Panc1 (cell line): ENCODE data around the gene TMEM132C. TPM values are rescaled to one million over a fixed set of nuclear protein-coding genes. Genes with fewer than 3 reads are reported as not detected.

Source experiments
- ATAC-seq: fragments of 200-7000 bp; cut with Tn5 transposase; 2 replicates; pipeline ENCODE4 v1.9.1; 2020; ENCODE audit warnings: mild to moderate bottlenecking, moderate library complexity
- BruUV-seq: library from RNA; stranded (reverse); fragments of 400-500 nt; replicated peaks from 2 replicates; lab custom pipeline; 2021; lab: Mats Ljungman, UMichigan
- CTCF ChIA-PET: fragments of 300-600 bp; sonication (Branson Sonifier 250); formaldehyde crosslinking; loops from one replicate; lab custom pipeline; 2022; ENCODE audit warnings: antibody characterized with exemption; lab: Charles Lee
- POLR2A ChIA-PET: fragments of 300-600 bp; sonication (Branson Sonifier 250); formaldehyde crosslinking; loops from one replicate; lab custom pipeline; 2022; ENCODE audit warnings: antibody characterized with exemption; lab: Charles Lee
- DNase-seq: peaks from one replicate; pipeline ENCODE4 v3.0.0-alpha.2; 2010; ENCODE audit warnings: low read depth, low spot score
- H3K27ac ChIP-seq: 2 replicates; pipeline ENCODE4 v1.5.1; 2011; ENCODE audit warnings: mild to moderate bottlenecking, low read length, inconsistent platforms
- H3K27me3 ChIP-seq: fragments of 200-500 bp; sonication (Bioruptor generic); 2 replicates; pipeline ENCODE4 v1.6.0; 2014; ENCODE audit warnings: low read length, inconsistent platforms; ENCODE audit not compliant: control insufficient read depth, insufficient read depth
- H3K36me3 ChIP-seq: fragments of 200-500 bp; sonication (Bioruptor generic); 2 replicates; pipeline ENCODE4 v1.5.1; 2014; ENCODE audit warnings: inconsistent platforms, mild to moderate bottlenecking, low read length, moderate library complexity; ENCODE audit not compliant: control insufficient read depth, insufficient read depth
- H3K4me1 ChIP-seq: 2 replicates; pipeline ENCODE4 v1.5.1; 2011; ENCODE audit warnings: inconsistent platforms, mild to moderate bottlenecking, low read length, moderate library complexity; ENCODE audit not compliant: control insufficient read depth, insufficient read depth
- H3K4me3 ChIP-seq, 2 experiments: 2 replicates each; pipeline ENCODE4 v1.5.1; 2011 to 2012; ENCODE audit warnings: low read depth in 2 of 2, low read length in 2 of 2, mild to moderate bottlenecking in 2 of 2, inconsistent platforms in 1 of 2, moderate library complexity in 1 of 2
- H3K9me3 ChIP-seq: fragments of 200-500 bp; sonication (Bioruptor generic); 2 replicates; pipeline ENCODE4 v1.5.1; 2014; ENCODE audit warnings: low read depth, mild to moderate bottlenecking, inconsistent platforms, low read length, moderate library complexity; ENCODE audit not compliant: control insufficient read depth, insufficient read depth
- CTCF ChIP-seq: fragments of 450-650 bp; IDR thresholded peaks from 2 replicates; pipeline ENCODE4 v1.5.1; 2017; ENCODE audit warnings: mild to moderate bottlenecking
- POLR2AphosphoS5 ChIP-seq: IDR thresholded peaks from 2 replicates; pipeline ENCODE4 v1.6.1; 2012; ENCODE audit warnings: mild to moderate bottlenecking, low read depth, low read length, moderate library complexity
- SIN3A ChIP-seq: IDR thresholded peaks from 2 replicates; pipeline ENCODE4 v1.6.1; 2012; ENCODE audit warnings: low read depth, mild to moderate bottlenecking, low read length, moderate library complexity, borderline replicate concordance; ENCODE audit not compliant: insufficient read depth
- TCF7L2 ChIP-seq: IDR thresholded peaks from 2 replicates; pipeline ENCODE4 v1.6.1; 2011; ENCODE audit warnings: mild to moderate bottlenecking, low read depth, low read length, inconsistent platforms
- in situ Hi-C: cut with HindIII; loops from 2 replicates; pipeline ENCODE4 v1.10.0; 2016; ENCODE audit warnings: low sequenced_read_pairs, low pct_unique_long_range_greater_than_20kb
- intact Hi-C: fragments of 100-400 bp; cut with micrococcal nuclease; formaldehyde crosslinking; loops from one replicate; pipeline ENCODE4 v1.10.0; 2022; ENCODE audit not compliant: unreplicated experiment
- total RNA-seq: library from RNA; stranded (reverse); gene quantifications from one replicate; pipeline ENCODE4 v1.2.1, GENCODE V29; 2021; ENCODE audit not compliant: unreplicated experiment
- TF ChIP-seq, protein P1 (sequence below), 2 experiments: IDR thresholded peaks; 2 replicates each; pipeline ENCODE4 v1.6.1; 2011 to 2012; ENCODE audit warnings: low read depth in 2 of 2, control low read depth in 1 of 2, low read length in 1 of 2, mild to moderate bottlenecking in 1 of 2, moderate library complexity in 1 of 2; ENCODE audit not compliant: insufficient read depth in 1 of 2

TMEM132C gene
- total RNA-seq, 1 experiment from 2014 or later = not detected

- no peak overlapping the region for H3K4me3 ChIP-seq
- no peak for TF ChIP-seq SIN3A
- TF ChIP-seq POLR2AphosphoS5 = no peak
- TF ChIP-seq, protein P1, sequence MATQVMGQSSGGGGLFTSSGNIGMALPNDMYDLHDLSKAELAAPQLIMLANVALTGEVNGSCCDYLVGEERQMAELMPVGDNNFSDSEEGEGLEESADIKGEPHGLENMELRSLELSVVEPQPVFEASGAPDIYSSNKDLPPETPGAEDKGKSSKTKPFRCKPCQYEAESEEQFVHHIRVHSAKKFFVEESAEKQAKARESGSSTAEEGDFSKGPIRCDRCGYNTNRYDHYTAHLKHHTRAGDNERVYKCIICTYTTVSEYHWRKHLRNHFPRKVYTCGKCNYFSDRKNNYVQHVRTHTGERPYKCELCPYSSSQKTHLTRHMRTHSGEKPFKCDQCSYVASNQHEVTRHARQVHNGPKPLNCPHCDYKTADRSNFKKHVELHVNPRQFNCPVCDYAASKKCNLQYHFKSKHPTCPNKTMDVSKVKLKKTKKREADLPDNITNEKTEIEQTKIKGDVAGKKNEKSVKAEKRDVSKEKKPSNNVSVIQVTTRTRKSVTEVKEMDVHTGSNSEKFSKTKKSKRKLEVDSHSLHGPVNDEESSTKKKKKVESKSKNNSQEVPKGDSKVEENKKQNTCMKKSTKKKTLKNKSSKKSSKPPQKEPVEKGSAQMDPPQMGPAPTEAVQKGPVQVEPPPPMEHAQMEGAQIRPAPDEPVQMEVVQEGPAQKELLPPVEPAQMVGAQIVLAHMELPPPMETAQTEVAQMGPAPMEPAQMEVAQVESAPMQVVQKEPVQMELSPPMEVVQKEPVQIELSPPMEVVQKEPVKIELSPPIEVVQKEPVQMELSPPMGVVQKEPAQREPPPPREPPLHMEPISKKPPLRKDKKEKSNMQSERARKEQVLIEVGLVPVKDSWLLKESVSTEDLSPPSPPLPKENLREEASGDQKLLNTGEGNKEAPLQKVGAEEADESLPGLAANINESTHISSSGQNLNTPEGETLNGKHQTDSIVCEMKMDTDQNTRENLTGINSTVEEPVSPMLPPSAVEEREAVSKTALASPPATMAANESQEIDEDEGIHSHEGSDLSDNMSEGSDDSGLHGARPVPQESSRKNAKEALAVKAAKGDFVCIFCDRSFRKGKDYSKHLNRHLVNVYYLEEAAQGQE (IDR thresholded peaks at IDR 0.05; ENCODE audit: insufficient read depth in 1 of 2, low read depth in 2 of 2, low read length in 1 of 2) = no peak
- no peak for TF ChIP-seq TCF7L2
- TF ChIP-seq CTCF = no peak
- POLR2A ChIA-PET = no interaction called here
- no peak for DNase-seq
- no peaks in the 10 kb centered on the region for H3K4me1 ChIP-seq
- ATAC-seq = no peak
- H3K27ac ChIP-seq = no peak overlapping the region
- BruUV-seq = no TSS peak
- H3K9me3 ChIP-seq = no peaks in the 10 kb centered on the region
- CTCF ChIA-PET = no interaction called here
- in situ Hi-C loops (no loop called here), intact Hi-C loops (no loop called here)
- H3K27me3 ChIP-seq = no peaks in the 10 kb centered on the region
- no peaks in the 10 kb centered on the region for H3K36me3 ChIP-seq
Observed at GRCh38 chr12:128586451-128587029, 319.6 kb downstream of the TMEM132C start.

GRCh38 chr12:128587918-128588317, 320.9 kb downstream of the TMEM132C start:
- CTCF ChIA-PET = no interaction called here
- no peak for DNase-seq
- Histone ChIP-seq H3K27ac (no peak overlapping the region), H3K36me3 (no peaks in the 10 kb centered on the region), H3K4me3 (no peak overlapping the region), H3K4me1 (no peaks in the 10 kb centered on the region), H3K27me3 (no peaks in the 10 kb centered on the region), H3K9me3 (no peaks in the 10 kb centered on the region)
- intact Hi-C loops (no loop called here), in situ Hi-C loops (no loop called here)
- BruUV-seq = no TSS peak
- TF ChIP-seq POLR2AphosphoS5 (no peak), SIN3A (no peak), TCF7L2 (no peak), CTCF (no peak)
- TF ChIP-seq, protein P1 (IDR thresholded peaks at IDR 0.05; ENCODE audit: insufficient read depth in 1 of 2, low read depth in 2 of 2, low read length in 1 of 2) = no peak
- ATAC-seq = no peak
- POLR2A ChIA-PET = no interaction called here
